Measurements from ENCODE around the gene RANGAP1. TPM values are rescaled to one million over a fixed set of nuclear protein-coding genes. Genes with fewer than 3 reads are reported as not detected.

RANGAP1 gene
- total RNA-seq, 1 donor from 2014 or later, result 49.7 TPM

GRCh38 chr22:41249442-41249841 is 36.5 kb downstream of the RANGAP1 start:
- no peak for DNase-seq (ENCODE audit: extremely low spot score, unreplicated experiment)
- Mint-ChIP-seq H3K4me3 (ENCODE audit: unreplicated experiment) (no peak overlapping the region), H3K27ac (ENCODE audit: unreplicated experiment) (no peak overlapping the region), H3K9me3 (ENCODE audit: unreplicated experiment) (no peaks in the 10 kb centered on the region), H3K27me3 (ENCODE audit: unreplicated experiment) (no peaks in the 10 kb centered on the region), H3K36me3 (ENCODE audit: unreplicated experiment) (peaks cover 25% of the 10 kb centered on the region), H3K4me1 (ENCODE audit: unreplicated experiment) (no peaks in the 10 kb centered on the region)
- no peak for TF ChIP-seq CTCF (IDR thresholded peaks at IDR 0.05)

GRCh38 chr22:41248758-41249157 is 37.2 kb downstream of the RANGAP1 start:
- Mint-ChIP-seq H3K4me1 (ENCODE audit: unreplicated experiment) (no peaks in the 10 kb centered on the region), H3K27me3 (ENCODE audit: unreplicated experiment) (no peaks in the 10 kb centered on the region), H3K9me3 (ENCODE audit: unreplicated experiment) (no peaks in the 10 kb centered on the region), H3K36me3 (ENCODE audit: unreplicated experiment) (peaks cover 25% of the 10 kb centered on the region), H3K27ac (ENCODE audit: unreplicated experiment) (no peak overlapping the region), H3K4me3 (ENCODE audit: unreplicated experiment) (no peak overlapping the region)
- TF ChIP-seq CTCF (IDR thresholded peaks at IDR 0.05), result no peak
- no peak for DNase-seq (ENCODE audit: extremely low spot score, unreplicated experiment)

- no peaks in the 10 kb centered on the region for H3K27me3 Mint-ChIP-seq (ENCODE audit: unreplicated experiment)
- H3K36me3 Mint-ChIP-seq (ENCODE audit: unreplicated experiment), result peaks cover 25% of the 10 kb centered on the region
- no peak for DNase-seq (ENCODE audit: extremely low spot score, unreplicated experiment)
- H3K27ac Mint-ChIP-seq (ENCODE audit: unreplicated experiment), result no peak overlapping the region
- H3K9me3 Mint-ChIP-seq (ENCODE audit: unreplicated experiment), result no peaks in the 10 kb centered on the region
- no peak overlapping the region for H3K4me3 Mint-ChIP-seq (ENCODE audit: unreplicated experiment)
- H3K4me1 Mint-ChIP-seq (ENCODE audit: unreplicated experiment), result no peaks in the 10 kb centered on the region
- no peak for TF ChIP-seq CTCF (IDR thresholded peaks at IDR 0.05)
Observed at GRCh38 chr22:41248314-41248713, 37.7 kb downstream of the RANGAP1 start.

GRCh38 chr22:41247703-41248102 is 38.3 kb downstream of the RANGAP1 start:
- Mint-ChIP-seq H3K9me3 (ENCODE audit: unreplicated experiment) (no peaks in the 10 kb centered on the region), H3K27me3 (ENCODE audit: unreplicated experiment) (no peaks in the 10 kb centered on the region), H3K4me1 (ENCODE audit: unreplicated experiment) (no peaks in the 10 kb centered on the region), H3K36me3 (ENCODE audit: unreplicated experiment) (peaks cover 25% of the 10 kb centered on the region), H3K4me3 (ENCODE audit: unreplicated experiment) (no peak overlapping the region), H3K27ac (ENCODE audit: unreplicated experiment) (no peak overlapping the region)
- DNase-seq (ENCODE audit: extremely low spot score, unreplicated experiment), result no peak
- no peak for TF ChIP-seq CTCF (IDR thresholded peaks at IDR 0.05)

- Mint-ChIP-seq H3K27me3 (ENCODE audit: unreplicated experiment) (no peaks in the 10 kb centered on the region), H3K9me3 (ENCODE audit: unreplicated experiment) (no peaks in the 10 kb centered on the region), H3K27ac (ENCODE audit: unreplicated experiment) (no peak overlapping the region), H3K4me1 (ENCODE audit: unreplicated experiment) (no peaks in the 10 kb centered on the region), H3K4me3 (ENCODE audit: unreplicated experiment) (no peak overlapping the region), H3K36me3 (ENCODE audit: unreplicated experiment) (peaks cover 16% of the 10 kb centered on the region)
- TF ChIP-seq CTCF (IDR thresholded peaks at IDR 0.05), result no peak
- no peak for DNase-seq (ENCODE audit: extremely low spot score, unreplicated experiment)
Observed at GRCh38 chr22:41245917-41246499, 40.0 kb downstream of the RANGAP1 start.
